GM23338 (cell line): ENCODE data around the gene TNIP2. TPM values are rescaled to one million over a fixed set of nuclear protein-coding genes. Genes with fewer than 3 reads are reported as not detected.

ENCODE experiments used
- ATAC-seq: fragments of 200-7000 bp; cut with Tn5 transposase; 3 replicates; pipeline ENCODE4 v1.9.1; 2020
- DNase-seq: peaks from one replicate; pipeline ENCODE4 v3.0.0-alpha.2; 2015; ENCODE audit warnings: low spot score
- H2AFZ ChIP-seq: fragments of 200-600 bp; sonication (generic); 2 replicates; pipeline ENCODE4 v1.8.0; 2016; ENCODE audit warnings: antibody characterized with exemption, mild to moderate bottlenecking, moderate library complexity
- H3F3A ChIP-seq: fragments of 200-600 bp; sonication (generic); replicated peaks from 2 replicates; pipeline ENCODE4 v1.8.0; 2017; ENCODE audit warnings: antibody characterized with exemption, mixed run types, low read depth
- H3K27ac ChIP-seq: fragments of 200-600 bp; sonication (generic); 2 replicates; pipeline ENCODE4 v1.6.1; 2016; ENCODE audit warnings: low read depth
- H3K27me3 ChIP-seq: fragments of 200-600 bp; sonication (generic); 2 replicates; pipeline ENCODE4 v1.8.0; 2016; ENCODE audit warnings: mild to moderate bottlenecking, mixed run types, moderate library complexity; ENCODE audit not compliant: insufficient read depth
- H3K36me3 ChIP-seq: fragments of 200-600 bp; sonication (generic); 2 replicates; pipeline ENCODE4 v1.8.0; 2016; ENCODE audit warnings: mild to moderate bottlenecking; ENCODE audit not compliant: insufficient read depth
- H3K4me1 ChIP-seq: fragments of 200-600 bp; sonication (generic); 2 replicates; pipeline ENCODE4 v1.8.0; 2016; ENCODE audit warnings: mild to moderate bottlenecking, moderate library complexity; ENCODE audit not compliant: insufficient read depth
- H3K4me2 ChIP-seq: fragments of 200-600 bp; sonication (generic); 2 replicates; pipeline ENCODE4 v1.7.1; 2017; ENCODE audit warnings: mixed run types
- H3K4me3 ChIP-seq: fragments of 200-600 bp; sonication (generic); 2 replicates; pipeline ENCODE4 v1.6.1; 2016; ENCODE audit warnings: mixed run types
- H3K79me2 ChIP-seq: fragments of 200-600 bp; sonication (generic); replicated peaks from 2 replicates; pipeline ENCODE4 v1.8.0; 2017; ENCODE audit warnings: mild to moderate bottlenecking; ENCODE audit not compliant: insufficient read depth
- H3K9me2 ChIP-seq: fragments of 200-600 bp; sonication (generic); 2 replicates; pipeline ENCODE4 v1.8.0; 2017; ENCODE audit not compliant: insufficient read depth
- H4K20me1 ChIP-seq: fragments of 200-600 bp; sonication (generic); replicated peaks from 2 replicates; pipeline ENCODE4 v1.8.0; 2017; ENCODE audit warnings: mild to moderate bottlenecking; ENCODE audit not compliant: insufficient read depth
- H3K27ac Mint-ChIP-seq: 2 replicates; pipeline ENCODE4 v1.8.0; 2020; ENCODE audit warnings: inconsistent platforms, mild to moderate bottlenecking, moderate library complexity, mixed read lengths
- H3K27me3 Mint-ChIP-seq: 3 replicates; pipeline ENCODE4 v1.8.0; 2022; ENCODE audit warnings: low read depth, mild to moderate bottlenecking, moderate library complexity, mixed read lengths, inconsistent platforms; ENCODE audit not compliant: insufficient read depth, poor library complexity
- H3K36me3 Mint-ChIP-seq: 3 replicates; pipeline ENCODE4 v1.8.0; 2021; ENCODE audit warnings: low read depth, mild to moderate bottlenecking, inconsistent platforms, moderate library complexity, mixed read lengths
- H3K4me1 Mint-ChIP-seq: 3 replicates; pipeline ENCODE4 v1.8.0; 2020; ENCODE audit warnings: mild to moderate bottlenecking, inconsistent platforms, mixed read lengths
- H3K4me3 Mint-ChIP-seq: 3 replicates; pipeline ENCODE4 v1.8.0; 2021; ENCODE audit warnings: moderate library complexity, mild to moderate bottlenecking, inconsistent platforms, mixed read lengths
- H3K9me3 Mint-ChIP-seq: 3 replicates; pipeline ENCODE4 v1.8.0; 2020; ENCODE audit warnings: moderate library complexity, mild to moderate bottlenecking, inconsistent platforms, mixed read lengths
- CREB1 ChIP-seq: fragments of 250-450 bp; sonication (Bioruptor Pico); IDR thresholded peaks from 2 replicates; pipeline ENCODE4 v1.5.0; 2020; ENCODE audit warnings: low read depth, mild to moderate bottlenecking, moderate library complexity
- EZH2 ChIP-seq: fragments of 200-600 bp; sonication (generic); IDR thresholded peaks from one replicate; pipeline ENCODE4 v1.8.0; 2017; ENCODE audit warnings: antibody characterized with exemption, mild to moderate bottlenecking, low read depth; ENCODE audit not compliant: unreplicated experiment
- EZH2phosphoT487 ChIP-seq: fragments of 200-600 bp; sonication (generic); IDR thresholded peaks from one replicate; pipeline ENCODE4 v1.8.1; 2018; ENCODE audit warnings: antibody characterized with exemption; ENCODE audit not compliant: unreplicated experiment
- JUNB ChIP-seq: IDR thresholded peaks from one replicate; pipeline ENCODE4 v1.6.1; 2016; ENCODE audit warnings: antibody characterized with exemption; ENCODE audit not compliant: unreplicated experiment
- NANOG ChIP-seq: IDR thresholded peaks from 2 replicates; pipeline ENCODE4 v1.6.1; 2016; ENCODE audit warnings: antibody characterized with exemption, borderline replicate concordance
- POLR2AphosphoS5 ChIP-seq: IDR thresholded peaks from 2 replicates; pipeline ENCODE4 v1.6.1; 2016; ENCODE audit warnings: antibody characterized with exemption, low read depth
- STAT1 ChIP-seq: IDR thresholded peaks from one replicate; pipeline ENCODE4 v1.6.1; 2016; ENCODE audit warnings: antibody characterized with exemption; ENCODE audit not compliant: unreplicated experiment
- ZNF114 ChIP-seq: fragments of 250-450 bp; sonication (Bioruptor Pico); IDR thresholded peaks from 2 replicates; pipeline ENCODE4 v1.5.0; 2020; ENCODE audit warnings: mild to moderate bottlenecking, moderate library complexity
- ZNF331 ChIP-seq: fragments of 250-450 bp; sonication (Bioruptor Pico); IDR thresholded peaks from 2 replicates; pipeline ENCODE4 v1.5.0; 2020; ENCODE audit warnings: low read depth, mild to moderate bottlenecking, moderate library complexity
- polyA plus RNA-seq: library from polyadenylated mRNA; unstranded; fragments of >200 nt; fragmentation: Nextera tagmentation; extraction: Ambion mirVana; gene quantifications from 2 replicates; pipeline ENCODE4 v1.2.1, GENCODE V29; 2016
- total RNA-seq: library from RNA; depleted of rRNA; stranded (reverse); fragments of >200 nt; shearing (Covaris generic); gene quantifications from 2 replicates; pipeline ENCODE4 v1.2.3, GENCODE V29; 2014
- TF ChIP-seq, protein P1 (sequence below), 2 experiments: fragments of 200-600 bp in 1 of 2; sonication (generic) in 1 of 2; conservative IDR thresholded peaks; 2 replicates each; pipeline versions ENCODE4 v1.5.1 to v1.6.1; 2016 to 2017; ENCODE audit warnings: antibody characterized with exemption in 2 of 2, low read depth in 2 of 2, mild to moderate bottlenecking in 2 of 2, moderate library complexity in 1 of 2
- TF ChIP-seq, protein P2 (sequence below): IDR thresholded peaks from one replicate; pipeline ENCODE4 v1.6.1; 2018; ENCODE audit warnings: antibody characterized with exemption; ENCODE audit not compliant: unreplicated experiment
- TF ChIP-seq, protein P3 (sequence below): IDR thresholded peaks from 2 replicates; pipeline ENCODE4 v1.6.1; 2016; ENCODE audit warnings: antibody characterized with exemption
- TF ChIP-seq, protein P4 (sequence below): fragments of 250-450 bp; sonication (Bioruptor Pico); IDR thresholded peaks from 2 replicates; pipeline ENCODE4 v1.5.0; 2020; ENCODE audit warnings: mild to moderate bottlenecking, moderate library complexity

TNIP2 gene
- total and polyA plus RNA-seq, 2 experiments from 2014 or later: 34.8 to 61.4 TPM

DNA sequence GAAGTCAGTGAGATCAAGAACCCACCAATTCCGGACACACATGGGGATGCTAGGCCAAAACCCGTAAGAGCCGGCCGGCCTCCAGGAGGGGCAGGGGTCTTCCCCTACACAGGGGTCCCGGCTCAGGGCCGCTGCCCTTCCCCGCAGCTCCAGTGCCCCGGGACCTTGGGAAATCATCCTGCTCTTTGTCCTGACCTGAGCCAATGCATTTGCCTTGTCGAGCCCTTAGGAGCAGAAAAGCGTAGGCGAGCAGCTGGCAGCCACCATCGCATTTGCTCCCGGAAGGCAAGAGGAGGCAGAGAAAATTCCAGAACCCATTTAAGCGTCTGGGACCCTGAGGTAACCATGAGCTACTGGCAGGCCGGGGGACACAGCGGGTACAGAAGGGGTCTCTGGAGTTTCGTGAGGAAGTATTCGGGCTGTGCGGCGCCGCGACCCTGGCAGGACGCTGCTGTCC, 7.4 kb upstream of the TNIP2 start:
- peaks cover 11% of the 10 kb centered on the region; the same call in 1 of the 3 replicates for H3K36me3 Mint-ChIP-seq
- no peak overlapping the region for H3K27ac Mint-ChIP-seq
- H3K4me1 ChIP-seq: peaks cover 4% of the 10 kb centered on the region; the same call in 1 of the 2 replicates
- peak overlapping the region; percentile 98 for H2AFZ ChIP-seq
- H3F3A ChIP-seq: 0 out of 2 replicates have a peak, but pooled peaks cover 7% of the 10 kb centered on the region
- H3K27ac ChIP-seq: no peak overlapping the region
- H3K4me2 ChIP-seq: peak overlapping the region; percentile 81
- H3K36me3 ChIP-seq: no peaks in the 10 kb centered on the region
- no peaks in the 10 kb centered on the region for H3K27me3 ChIP-seq
- peaks cover 9% of the 10 kb centered on the region for H3K27me3 Mint-ChIP-seq
- ATAC-seq (peak; percentile 13), DNase-seq (peak; percentile 61)
- peaks cover 5% of the 10 kb centered on the region for H3K4me1 Mint-ChIP-seq
- no peaks in the 10 kb centered on the region for H4K20me1 ChIP-seq
- peak overlapping the region; percentile 60 for H3K4me3 ChIP-seq
- H3K79me2 ChIP-seq: no peaks in the 10 kb centered on the region
- H3K4me3 Mint-ChIP-seq: peak overlapping the region; percentile 44; the same call in 2 of the 3 replicates
- TF ChIP-seq JUNB (no peak), EZH2phosphoT487 (no peak), ZNF331 (CRISPR knock-in tag) (no peak), EZH2 (no peak), CREB1 (no peak), NANOG (no peak), STAT1 (no peak), ZNF114 (CRISPR knock-in tag) (no peak), POLR2AphosphoS5 (no peak)
- TF ChIP-seq, protein P1, sequence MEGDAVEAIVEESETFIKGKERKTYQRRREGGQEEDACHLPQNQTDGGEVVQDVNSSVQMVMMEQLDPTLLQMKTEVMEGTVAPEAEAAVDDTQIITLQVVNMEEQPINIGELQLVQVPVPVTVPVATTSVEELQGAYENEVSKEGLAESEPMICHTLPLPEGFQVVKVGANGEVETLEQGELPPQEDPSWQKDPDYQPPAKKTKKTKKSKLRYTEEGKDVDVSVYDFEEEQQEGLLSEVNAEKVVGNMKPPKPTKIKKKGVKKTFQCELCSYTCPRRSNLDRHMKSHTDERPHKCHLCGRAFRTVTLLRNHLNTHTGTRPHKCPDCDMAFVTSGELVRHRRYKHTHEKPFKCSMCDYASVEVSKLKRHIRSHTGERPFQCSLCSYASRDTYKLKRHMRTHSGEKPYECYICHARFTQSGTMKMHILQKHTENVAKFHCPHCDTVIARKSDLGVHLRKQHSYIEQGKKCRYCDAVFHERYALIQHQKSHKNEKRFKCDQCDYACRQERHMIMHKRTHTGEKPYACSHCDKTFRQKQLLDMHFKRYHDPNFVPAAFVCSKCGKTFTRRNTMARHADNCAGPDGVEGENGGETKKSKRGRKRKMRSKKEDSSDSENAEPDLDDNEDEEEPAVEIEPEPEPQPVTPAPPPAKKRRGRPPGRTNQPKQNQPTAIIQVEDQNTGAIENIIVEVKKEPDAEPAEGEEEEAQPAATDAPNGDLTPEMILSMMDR (conservative IDR thresholded peaks at IDR 0.05; ENCODE audit: low read depth in 2 of 2): no peak
- TF ChIP-seq, protein P2, sequence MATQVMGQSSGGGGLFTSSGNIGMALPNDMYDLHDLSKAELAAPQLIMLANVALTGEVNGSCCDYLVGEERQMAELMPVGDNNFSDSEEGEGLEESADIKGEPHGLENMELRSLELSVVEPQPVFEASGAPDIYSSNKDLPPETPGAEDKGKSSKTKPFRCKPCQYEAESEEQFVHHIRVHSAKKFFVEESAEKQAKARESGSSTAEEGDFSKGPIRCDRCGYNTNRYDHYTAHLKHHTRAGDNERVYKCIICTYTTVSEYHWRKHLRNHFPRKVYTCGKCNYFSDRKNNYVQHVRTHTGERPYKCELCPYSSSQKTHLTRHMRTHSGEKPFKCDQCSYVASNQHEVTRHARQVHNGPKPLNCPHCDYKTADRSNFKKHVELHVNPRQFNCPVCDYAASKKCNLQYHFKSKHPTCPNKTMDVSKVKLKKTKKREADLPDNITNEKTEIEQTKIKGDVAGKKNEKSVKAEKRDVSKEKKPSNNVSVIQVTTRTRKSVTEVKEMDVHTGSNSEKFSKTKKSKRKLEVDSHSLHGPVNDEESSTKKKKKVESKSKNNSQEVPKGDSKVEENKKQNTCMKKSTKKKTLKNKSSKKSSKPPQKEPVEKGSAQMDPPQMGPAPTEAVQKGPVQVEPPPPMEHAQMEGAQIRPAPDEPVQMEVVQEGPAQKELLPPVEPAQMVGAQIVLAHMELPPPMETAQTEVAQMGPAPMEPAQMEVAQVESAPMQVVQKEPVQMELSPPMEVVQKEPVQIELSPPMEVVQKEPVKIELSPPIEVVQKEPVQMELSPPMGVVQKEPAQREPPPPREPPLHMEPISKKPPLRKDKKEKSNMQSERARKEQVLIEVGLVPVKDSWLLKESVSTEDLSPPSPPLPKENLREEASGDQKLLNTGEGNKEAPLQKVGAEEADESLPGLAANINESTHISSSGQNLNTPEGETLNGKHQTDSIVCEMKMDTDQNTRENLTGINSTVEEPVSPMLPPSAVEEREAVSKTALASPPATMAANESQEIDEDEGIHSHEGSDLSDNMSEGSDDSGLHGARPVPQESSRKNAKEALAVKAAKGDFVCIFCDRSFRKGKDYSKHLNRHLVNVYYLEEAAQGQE: no peak
- TF ChIP-seq, protein P3, sequence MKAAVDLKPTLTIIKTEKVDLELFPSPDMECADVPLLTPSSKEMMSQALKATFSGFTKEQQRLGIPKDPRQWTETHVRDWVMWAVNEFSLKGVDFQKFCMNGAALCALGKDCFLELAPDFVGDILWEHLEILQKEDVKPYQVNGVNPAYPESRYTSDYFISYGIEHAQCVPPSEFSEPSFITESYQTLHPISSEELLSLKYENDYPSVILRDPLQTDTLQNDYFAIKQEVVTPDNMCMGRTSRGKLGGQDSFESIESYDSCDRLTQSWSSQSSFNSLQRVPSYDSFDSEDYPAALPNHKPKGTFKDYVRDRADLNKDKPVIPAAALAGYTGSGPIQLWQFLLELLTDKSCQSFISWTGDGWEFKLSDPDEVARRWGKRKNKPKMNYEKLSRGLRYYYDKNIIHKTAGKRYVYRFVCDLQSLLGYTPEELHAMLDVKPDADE: no peak
- TF ChIP-seq, protein P4, sequence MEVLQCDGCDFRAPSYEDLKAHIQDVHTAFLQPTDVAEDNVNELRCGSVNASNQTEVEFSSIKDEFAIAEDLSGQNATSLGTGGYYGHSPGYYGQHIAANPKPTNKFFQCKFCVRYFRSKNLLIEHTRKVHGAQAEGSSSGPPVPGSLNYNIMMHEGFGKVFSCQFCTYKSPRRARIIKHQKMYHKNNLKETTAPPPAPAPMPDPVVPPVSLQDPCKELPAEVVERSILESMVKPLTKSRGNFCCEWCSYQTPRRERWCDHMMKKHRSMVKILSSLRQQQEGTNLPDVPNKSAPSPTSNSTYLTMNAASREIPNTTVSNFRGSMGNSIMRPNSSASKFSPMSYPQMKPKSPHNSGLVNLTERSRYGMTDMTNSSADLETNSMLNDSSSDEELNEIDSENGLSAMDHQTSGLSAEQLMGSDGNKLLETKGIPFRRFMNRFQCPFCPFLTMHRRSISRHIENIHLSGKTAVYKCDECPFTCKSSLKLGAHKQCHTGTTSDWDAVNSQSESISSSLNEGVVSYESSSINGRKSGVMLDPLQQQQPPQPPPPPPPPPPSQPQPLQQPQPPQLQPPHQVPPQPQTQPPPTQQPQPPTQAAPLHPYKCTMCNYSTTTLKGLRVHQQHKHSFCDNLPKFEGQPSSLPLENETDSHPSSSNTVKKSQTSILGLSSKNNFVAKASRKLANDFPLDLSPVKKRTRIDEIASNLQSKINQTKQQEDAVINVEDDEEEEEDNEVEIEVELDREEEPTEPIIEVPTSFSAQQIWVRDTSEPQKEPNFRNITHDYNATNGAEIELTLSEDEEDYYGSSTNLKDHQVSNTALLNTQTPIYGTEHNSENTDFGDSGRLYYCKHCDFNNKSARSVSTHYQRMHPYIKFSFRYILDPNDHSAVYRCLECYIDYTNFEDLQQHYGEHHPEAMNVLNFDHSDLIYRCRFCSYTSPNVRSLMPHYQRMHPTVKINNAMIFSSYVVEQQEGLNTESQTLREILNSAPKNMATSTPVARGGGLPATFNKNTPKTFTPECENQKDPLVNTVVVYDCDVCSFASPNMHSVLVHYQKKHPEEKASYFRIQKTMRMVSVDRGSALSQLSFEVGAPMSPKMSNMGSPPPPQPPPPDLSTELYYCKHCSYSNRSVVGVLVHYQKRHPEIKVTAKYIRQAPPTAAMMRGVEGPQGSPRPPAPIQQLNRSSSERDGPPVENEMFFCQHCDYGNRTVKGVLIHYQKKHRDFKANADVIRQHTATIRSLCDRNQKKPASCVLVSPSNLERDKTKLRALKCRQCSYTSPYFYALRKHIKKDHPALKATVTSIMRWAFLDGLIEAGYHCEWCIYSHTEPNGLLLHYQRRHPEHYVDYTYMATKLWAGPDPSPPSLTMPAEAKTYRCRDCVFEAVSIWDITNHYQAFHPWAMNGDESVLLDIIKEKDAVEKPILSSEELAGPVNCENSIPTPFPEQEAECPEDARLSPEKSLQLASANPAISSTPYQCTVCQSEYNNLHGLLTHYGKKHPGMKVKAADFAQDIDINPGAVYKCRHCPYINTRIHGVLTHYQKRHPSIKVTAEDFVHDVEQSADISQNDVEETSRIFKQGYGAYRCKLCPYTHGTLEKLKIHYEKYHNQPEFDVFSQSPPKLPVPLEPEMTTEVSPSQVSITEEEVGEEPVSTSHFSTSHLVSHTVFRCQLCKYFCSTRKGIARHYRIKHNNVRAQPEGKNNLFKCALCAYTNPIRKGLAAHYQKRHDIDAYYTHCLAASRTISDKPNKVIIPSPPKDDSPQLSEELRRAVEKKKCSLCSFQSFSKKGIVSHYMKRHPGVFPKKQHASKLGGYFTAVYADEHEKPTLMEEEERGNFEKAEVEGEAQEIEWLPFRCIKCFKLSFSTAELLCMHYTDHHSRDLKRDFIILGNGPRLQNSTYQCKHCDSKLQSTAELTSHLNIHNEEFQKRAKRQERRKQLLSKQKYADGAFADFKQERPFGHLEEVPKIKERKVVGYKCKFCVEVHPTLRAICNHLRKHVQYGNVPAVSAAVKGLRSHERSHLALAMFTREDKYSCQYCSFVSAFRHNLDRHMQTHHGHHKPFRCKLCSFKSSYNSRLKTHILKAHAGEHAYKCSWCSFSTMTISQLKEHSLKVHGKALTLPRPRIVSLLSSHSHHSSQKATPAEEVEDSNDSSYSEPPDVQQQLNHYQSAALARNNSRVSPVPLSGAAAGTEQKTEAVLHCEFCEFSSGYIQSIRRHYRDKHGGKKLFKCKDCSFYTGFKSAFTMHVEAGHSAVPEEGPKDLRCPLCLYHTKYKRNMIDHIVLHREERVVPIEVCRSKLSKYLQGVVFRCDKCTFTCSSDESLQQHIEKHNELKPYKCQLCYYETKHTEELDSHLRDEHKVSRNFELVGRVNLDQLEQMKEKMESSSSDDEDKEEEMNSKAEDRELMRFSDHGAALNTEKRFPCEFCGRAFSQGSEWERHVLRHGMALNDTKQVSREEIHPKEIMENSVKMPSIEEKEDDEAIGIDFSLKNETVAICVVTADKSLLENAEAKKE (CRISPR knock-in tag): no peak
- peaks cover 6% of the 10 kb centered on the region; the same call in 2 of the 3 replicates for H3K9me3 Mint-ChIP-seq
- H3K9me2 ChIP-seq: no peaks in the 10 kb centered on the region
